ENCODE results near the gene CSAG1.
"Not testable (repeated sequence)": the region's sequence is repeated elsewhere in the genome, so short reads cannot be mapped to it uniquely, and the experiment has no call there.

Gene CSAG1

GRCh38 chrX:152706500-152706899 lies 27.0 kb downstream of the CSAG1 start:
- H3K4me2 ChIP-seq (ENCODE audit: insufficient read depth, low read length); H3K36me3 ChIP-seq (ENCODE audit: insufficient read depth, low read length); H4K20me1 ChIP-seq (ENCODE audit: insufficient read depth, low read length); ATAC-seq (ENCODE audit: insufficient read depth, low read depth); H3K4me3 ChIP-seq (ENCODE audit: low read depth in 1 of 2, low read length in 2 of 2); H2AFZ ChIP-seq (ENCODE audit: low read depth, low read length); H3K9me3 ChIP-seq (ENCODE audit: insufficient read depth, low read length, severe bottlenecking); H3K27me3 ChIP-seq (ENCODE audit: insufficient read depth, low read length, poor library complexity); H3K27ac ChIP-seq (ENCODE audit: low read length); H3K9ac ChIP-seq (ENCODE audit: low read depth, low read length); DNase-seq; H3K4me1 ChIP-seq (ENCODE audit: insufficient read depth, low read length); H3K79me2 ChIP-seq (ENCODE audit: insufficient read depth, low read length): not testable (repeated sequence)

- H3K4me1 ChIP-seq (ENCODE audit: insufficient read depth, low read length); H3K79me2 ChIP-seq (ENCODE audit: insufficient read depth, low read length); H3K27ac ChIP-seq (ENCODE audit: low read length); H3K4me2 ChIP-seq (ENCODE audit: insufficient read depth, low read length); DNase-seq; H3K9me3 ChIP-seq (ENCODE audit: insufficient read depth, low read length, severe bottlenecking); H3K4me3 ChIP-seq (ENCODE audit: low read depth in 1 of 2, low read length in 2 of 2); ATAC-seq (ENCODE audit: insufficient read depth, low read depth); H3K27me3 ChIP-seq (ENCODE audit: insufficient read depth, low read length, poor library complexity); H4K20me1 ChIP-seq (ENCODE audit: insufficient read depth, low read length); H2AFZ ChIP-seq (ENCODE audit: low read depth, low read length); H3K9ac ChIP-seq (ENCODE audit: low read depth, low read length); H3K36me3 ChIP-seq (ENCODE audit: insufficient read depth, low read length): not testable (repeated sequence)
These were observed 33.1 kb downstream of the CSAG1 start for GRCh38 chrX:152700390-152700789.

GRCh38 chrX:152697952-152698931 lies 35.3 kb downstream of the CSAG1 start, which contains the start of gene MAGEA3:
TSS of gene MAGEA3 (plus strand) at chrX:152698794. CDS start at chrX:152700833, 2,039 bp downstream.
- H3K36me3 ChIP-seq (ENCODE audit: insufficient read depth, low read length); H3K4me2 ChIP-seq (ENCODE audit: insufficient read depth, low read length); ATAC-seq (ENCODE audit: insufficient read depth, low read depth); H3K9ac ChIP-seq (ENCODE audit: low read depth, low read length); H3K4me1 ChIP-seq (ENCODE audit: insufficient read depth, low read length); H2AFZ ChIP-seq (ENCODE audit: low read depth, low read length); DNase-seq; H3K79me2 ChIP-seq (ENCODE audit: insufficient read depth, low read length); H3K4me3 ChIP-seq (ENCODE audit: low read depth in 1 of 2, low read length in 2 of 2); H3K27me3 ChIP-seq (ENCODE audit: insufficient read depth, low read length, poor library complexity); H4K20me1 ChIP-seq (ENCODE audit: insufficient read depth, low read length); H3K9me3 ChIP-seq (ENCODE audit: insufficient read depth, low read length, severe bottlenecking); H3K27ac ChIP-seq (ENCODE audit: low read length): not testable (repeated sequence)

- not testable (repeated sequence) for H3K4me1 ChIP-seq (ENCODE audit: insufficient read depth, low read length); H3K79me2 ChIP-seq (ENCODE audit: insufficient read depth, low read length); DNase-seq; H3K4me2 ChIP-seq (ENCODE audit: insufficient read depth, low read length); H2AFZ ChIP-seq (ENCODE audit: low read depth, low read length); H3K36me3 ChIP-seq (ENCODE audit: insufficient read depth, low read length); H3K27ac ChIP-seq (ENCODE audit: low read length); H3K9me3 ChIP-seq (ENCODE audit: insufficient read depth, low read length, severe bottlenecking); H3K4me3 ChIP-seq (ENCODE audit: low read depth in 1 of 2, low read length in 2 of 2); H4K20me1 ChIP-seq (ENCODE audit: insufficient read depth, low read length); H3K9ac ChIP-seq (ENCODE audit: low read depth, low read length); H3K27me3 ChIP-seq (ENCODE audit: insufficient read depth, low read length, poor library complexity)
- peak; percentile 33; the same call in 1 of the 3 replicates for ATAC-seq (ENCODE audit: insufficient read depth, low read depth)
These were observed 52.5 kb downstream of the CSAG1 start for GRCh38 chrX:152681012-152681411.
